GM18526 (cell line): ENCODE data around the gene CDK5RAP3.

Experiments
- POLR2A ChIP-seq: IDR thresholded peaks from 3 replicates; pipeline ENCODE4 v1.6.1; 2011; ENCODE audit not compliant: insufficient read length; ENCODE audit errors: extremely low read depth

Gene CDK5RAP3

GRCh38 chr17:47982645-47983390 lies 11.9 kb downstream of the CDK5RAP3 start:
- TF ChIP-seq POLR2A, result no peak

GRCh38 chr17:47983492-47984223 lies 12.7 kb downstream of the CDK5RAP3 start:
- TF ChIP-seq POLR2A, result no peak

GRCh38 chr17:47986520-47986919 lies 15.6 kb downstream of the CDK5RAP3 start:
- TF ChIP-seq POLR2A, result no peak

GRCh38 chr17:47987240-47987835 lies 16.4 kb downstream of the CDK5RAP3 start:
- TF ChIP-seq POLR2A, result no peak

- no peak for TF ChIP-seq POLR2A
These were observed 18.2 kb downstream of the CDK5RAP3 start for GRCh38 chr17:47989159-47989558.

GRCh38 chr17:47989700-47990099 lies 18.8 kb downstream of the CDK5RAP3 start:
- no peak for TF ChIP-seq POLR2A

GRCh38 chr17:47990962-47991731 lies 20.2 kb downstream of the CDK5RAP3 start:
- no peak for TF ChIP-seq POLR2A

- no peak for TF ChIP-seq POLR2A
These were observed 21.3 kb downstream of the CDK5RAP3 start for GRCh38 chr17:47992216-47992615.

- TF ChIP-seq POLR2A, result no peak
These were observed 22.2 kb downstream of the CDK5RAP3 start for GRCh38 chr17:47993031-47993564.

- TF ChIP-seq POLR2A, result no peak
These were observed 23.1 kb downstream of the CDK5RAP3 start for GRCh38 chr17:47993964-47994363.

- no peak for TF ChIP-seq POLR2A
These were observed 23.8 kb downstream of the CDK5RAP3 start for GRCh38 chr17:47994724-47995123.

GRCh38 chr17:47995241-47995935 lies 24.5 kb downstream of the CDK5RAP3 start:
- no peak for TF ChIP-seq POLR2A

- no peak for TF ChIP-seq POLR2A
These were observed 25.3 kb downstream of the CDK5RAP3 start for GRCh38 chr17:47996201-47996600.

- no peak for TF ChIP-seq POLR2A
These were observed 26.7 kb downstream of the CDK5RAP3 start for GRCh38 chr17:47997586-47997985.
